HEK293 (cell line): Measurements from ENCODE around the gene TPSG1.
"Not testable (repeated sequence)": the region's sequence is repeated elsewhere in the genome, so short reads cannot be mapped to it uniquely, and the experiment has no call there.

Experiments used
- CTCF ChIA-PET: fragments of 350-600 bp; formaldehyde crosslinking; extraction: SDS; loops from one replicate; lab custom pipeline; 2021; ENCODE audit warnings: antibody characterized with exemption; lab: Yijun Ruan, JAX
- POLR2A ChIA-PET: fragments of 300-600 bp; formaldehyde crosslinking; extraction: SDS; loops from one replicate; lab custom pipeline; 2020; ENCODE audit warnings: antibody characterized with exemption, inconsistent platforms; lab: Yijun Ruan, JAX
- H3K27ac ChIP-seq: fragments of 200-500 bp; sonication (Bioruptor generic); 2 replicates; pipeline ENCODE4 v1.5.1; 2014; ENCODE audit warnings: low read depth, low read length, control low read depth, inconsistent platforms; ENCODE audit errors: extremely low read depth
- H3K36me3 ChIP-seq, 2 experiments: fragments of 200-500 bp in 1 of 2; sonication (Bioruptor generic) in 1 of 2; 1 replicate in 1 of 2; 2 replicates in 1 of 2; pipeline ENCODE4 v1.5.1; 2014 to 2017; ENCODE audit warnings: inconsistent platforms in 2 of 2, low read length in 2 of 2; ENCODE audit not compliant: control insufficient read depth in 2 of 2, insufficient read depth in 1 of 2
- H3K4me1 ChIP-seq: fragments of 200-500 bp; sonication (Bioruptor generic); 2 replicates; pipeline ENCODE4 v1.5.1; 2014; ENCODE audit warnings: mild to moderate bottlenecking, low read length, inconsistent platforms; ENCODE audit not compliant: control insufficient read depth, insufficient read depth
- H3K4me3 ChIP-seq: 2 replicates; pipeline ENCODE4 v1.5.1; 2011; ENCODE audit warnings: low read depth, mild to moderate bottlenecking, control low read depth, low read length, moderate library complexity
- H3K9me3 ChIP-seq: fragments of 200-500 bp; sonication (Bioruptor generic); 2 replicates; pipeline ENCODE4 v1.5.1; 2014; ENCODE audit warnings: low read depth, low read length, inconsistent platforms; ENCODE audit not compliant: control insufficient read depth, insufficient read depth
- EGR2 ChIP-seq: fragments of 450-650 bp; formaldehyde crosslinking; IDR thresholded peaks from 2 replicates; pipeline ENCODE4 v1.5.1; 2016; ENCODE audit warnings: low read depth, missing biosample characterization, missing genetic modification characterization
- IKZF3 ChIP-seq: fragments of 450-650 bp; IDR thresholded peaks from 2 replicates; pipeline ENCODE4 v1.5.0; 2018; ENCODE audit warnings: missing biosample characterization, mild to moderate bottlenecking, missing genetic modification characterization, moderate library complexity
- KLF1 ChIP-seq: fragments of 450-650 bp; formaldehyde crosslinking; IDR thresholded peaks from 2 replicates; pipeline ENCODE4 v1.5.1; 2016; ENCODE audit warnings: missing biosample characterization, missing genetic modification characterization
- KLF10 ChIP-seq: fragments of 450-650 bp; IDR thresholded peaks from 2 replicates; pipeline ENCODE4 v1.5.1; 2018; ENCODE audit warnings: missing biosample characterization, mild to moderate bottlenecking, missing genetic modification characterization
- KLF8 ChIP-seq: fragments of 450-650 bp; formaldehyde crosslinking; IDR thresholded peaks from 2 replicates; pipeline ENCODE4 v1.5.1; 2016; ENCODE audit warnings: missing biosample characterization, missing genetic modification characterization
- MZF1 ChIP-seq: fragments of 450-650 bp; formaldehyde crosslinking; IDR thresholded peaks from 2 replicates; pipeline ENCODE4 v1.5.1; 2017; ENCODE audit warnings: missing biosample characterization, missing genetic modification characterization, borderline replicate concordance
- YY1 ChIP-seq: fragments of 450-650 bp; formaldehyde crosslinking; IDR thresholded peaks from 2 replicates; pipeline ENCODE4 v1.5.1; 2018; ENCODE audit warnings: missing biosample characterization, missing genetic modification characterization
- ZBTB48 ChIP-seq: fragments of 450-650 bp; formaldehyde crosslinking; IDR thresholded peaks from 2 replicates; pipeline ENCODE4 v1.5.1; 2016; ENCODE audit warnings: missing biosample characterization, missing genetic modification characterization
- ZNF114 ChIP-seq: fragments of 450-650 bp; formaldehyde crosslinking; IDR thresholded peaks from 2 replicates; pipeline ENCODE4 v1.5.0; 2017; ENCODE audit warnings: missing biosample characterization, missing genetic modification characterization
- ZNF248 ChIP-seq: fragments of 450-650 bp; formaldehyde crosslinking; IDR thresholded peaks from 2 replicates; pipeline ENCODE4 v1.5.1; 2017; ENCODE audit warnings: missing biosample characterization, missing genetic modification characterization
- ZNF37A ChIP-seq: fragments of 450-650 bp; IDR thresholded peaks from 2 replicates; pipeline ENCODE4 v1.5.1; 2018; ENCODE audit warnings: missing biosample characterization, missing genetic modification characterization
- ZNF416 ChIP-seq: fragments of 450-650 bp; formaldehyde crosslinking; IDR thresholded peaks from 2 replicates; pipeline ENCODE4 v1.5.1; 2016; ENCODE audit warnings: missing biosample characterization, missing genetic modification characterization
- ZNF549 ChIP-seq: fragments of 450-650 bp; IDR thresholded peaks from 2 replicates; pipeline ENCODE4 v1.5.1; 2018; ENCODE audit warnings: missing biosample characterization, missing genetic modification characterization, mild to moderate bottlenecking, inconsistent platforms, moderate library complexity
- ZNF558 ChIP-seq: fragments of 450-650 bp; formaldehyde crosslinking; IDR thresholded peaks from 2 replicates; pipeline ENCODE4 v1.5.1; 2016; ENCODE audit warnings: missing biosample characterization, missing genetic modification characterization
- ZNF585B ChIP-seq: fragments of 450-650 bp; formaldehyde crosslinking; IDR thresholded peaks from 2 replicates; pipeline ENCODE4 v1.5.1; 2016; ENCODE audit warnings: missing biosample characterization, missing genetic modification characterization
- ZNF843 ChIP-seq: fragments of 450-650 bp; formaldehyde crosslinking; IDR thresholded peaks from 2 replicates; pipeline ENCODE4 v1.5.1; 2016; ENCODE audit warnings: missing biosample characterization, missing genetic modification characterization
- TF ChIP-seq, protein P1 (sequence below): fragments of 450-650 bp; formaldehyde crosslinking; IDR thresholded peaks from 2 replicates; pipeline ENCODE4 v1.5.1; 2016; ENCODE audit warnings: missing biosample characterization, missing genetic modification characterization, low read depth
- TF ChIP-seq, protein P2 (sequence below): fragments of 450-650 bp; formaldehyde crosslinking; IDR thresholded peaks from 2 replicates; pipeline ENCODE4 v1.5.1; 2016; ENCODE audit warnings: missing biosample characterization, missing genetic modification characterization
- TF ChIP-seq, protein P3 (sequence below): fragments of 450-650 bp; formaldehyde crosslinking; IDR thresholded peaks from 2 replicates; pipeline ENCODE4 v1.5.1; 2016; ENCODE audit warnings: missing biosample characterization, missing genetic modification characterization
- TF ChIP-seq, protein P4 (sequence below): sonication (generic); formaldehyde crosslinking; IDR thresholded peaks from 2 replicates; pipeline ENCODE4 v1.8.1; 2022; ENCODE audit warnings: mild to moderate bottlenecking, moderate library complexity, missing genetic modification reagents
- TF ChIP-seq, protein P5 (sequence below): fragments of 450-650 bp; formaldehyde crosslinking; IDR thresholded peaks from 2 replicates; pipeline ENCODE4 v1.5.1; 2016; ENCODE audit warnings: missing biosample characterization, missing genetic modification characterization
- TF ChIP-seq, protein P6 (sequence below): fragments of 450-650 bp; formaldehyde crosslinking; IDR thresholded peaks from 2 replicates; pipeline ENCODE4 v1.5.1; 2016; ENCODE audit warnings: missing biosample characterization, missing genetic modification characterization, borderline replicate concordance

TPSG1 gene

DNA sequence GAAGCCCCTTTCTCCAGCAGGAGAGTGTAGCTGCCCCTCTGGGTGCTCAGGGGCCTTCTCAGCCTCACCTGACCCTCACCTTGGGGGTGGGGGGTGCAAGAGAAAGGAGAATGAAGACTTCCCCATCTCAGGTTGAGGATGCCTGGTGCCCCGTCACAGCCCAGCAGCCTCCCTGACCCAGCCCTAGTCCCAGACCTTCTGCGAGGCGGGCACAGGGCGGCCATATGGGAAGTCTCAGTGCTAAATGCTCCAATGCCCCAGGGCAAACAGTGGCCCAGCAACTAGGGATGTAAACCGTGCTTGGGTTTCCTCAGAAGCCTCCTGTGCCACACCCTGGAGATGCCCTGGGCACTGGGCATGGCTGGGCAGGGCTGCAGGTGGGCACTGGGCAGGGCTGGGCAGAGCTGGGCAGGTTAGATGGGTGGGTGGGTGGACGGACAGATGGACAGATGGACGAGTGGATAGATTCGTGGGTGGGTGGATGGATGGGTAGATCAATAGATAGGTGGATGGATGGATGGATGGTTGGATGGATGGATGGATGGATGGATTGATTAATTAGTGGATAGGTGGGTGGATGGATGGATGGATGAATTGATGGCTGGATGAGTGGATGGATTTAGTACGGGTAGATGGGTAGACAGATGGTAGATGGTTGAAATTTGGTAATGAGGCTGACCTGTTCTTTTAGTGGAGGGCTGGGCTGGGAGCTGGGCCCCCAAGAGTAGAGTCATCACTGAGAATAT, 47.6 kb upstream of the TPSG1 start (continued):
- TF ChIP-seq KLF1 (tag by site-specific recombination) (peak; percentile 43; the same call in 1 of the 2 replicates), EGR2 (tag by site-specific recombination) (peak; percentile 51; the same call in 1 of the 2 replicates), ZNF585B (tag by site-specific recombination) (no peak)
- TF ChIP-seq, protein P1, sequence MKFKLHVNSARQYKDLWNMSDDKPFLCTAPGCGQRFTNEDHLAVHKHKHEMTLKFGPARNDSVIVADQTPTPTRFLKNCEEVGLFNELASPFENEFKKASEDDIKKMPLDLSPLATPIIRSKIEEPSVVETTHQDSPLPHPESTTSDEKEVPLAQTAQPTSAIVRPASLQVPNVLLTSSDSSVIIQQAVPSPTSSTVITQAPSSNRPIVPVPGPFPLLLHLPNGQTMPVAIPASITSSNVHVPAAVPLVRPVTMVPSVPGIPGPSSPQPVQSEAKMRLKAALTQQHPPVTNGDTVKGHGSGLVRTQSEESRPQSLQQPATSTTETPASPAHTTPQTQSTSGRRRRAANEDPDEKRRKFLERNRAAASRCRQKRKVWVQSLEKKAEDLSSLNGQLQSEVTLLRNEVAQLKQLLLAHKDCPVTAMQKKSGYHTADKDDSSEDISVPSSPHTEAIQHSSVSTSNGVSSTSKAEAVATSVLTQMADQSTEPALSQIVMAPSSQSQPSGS (tag by site-specific recombination), result no peak
- TF ChIP-seq, all 188 proteins: peak for 22

DNA sequence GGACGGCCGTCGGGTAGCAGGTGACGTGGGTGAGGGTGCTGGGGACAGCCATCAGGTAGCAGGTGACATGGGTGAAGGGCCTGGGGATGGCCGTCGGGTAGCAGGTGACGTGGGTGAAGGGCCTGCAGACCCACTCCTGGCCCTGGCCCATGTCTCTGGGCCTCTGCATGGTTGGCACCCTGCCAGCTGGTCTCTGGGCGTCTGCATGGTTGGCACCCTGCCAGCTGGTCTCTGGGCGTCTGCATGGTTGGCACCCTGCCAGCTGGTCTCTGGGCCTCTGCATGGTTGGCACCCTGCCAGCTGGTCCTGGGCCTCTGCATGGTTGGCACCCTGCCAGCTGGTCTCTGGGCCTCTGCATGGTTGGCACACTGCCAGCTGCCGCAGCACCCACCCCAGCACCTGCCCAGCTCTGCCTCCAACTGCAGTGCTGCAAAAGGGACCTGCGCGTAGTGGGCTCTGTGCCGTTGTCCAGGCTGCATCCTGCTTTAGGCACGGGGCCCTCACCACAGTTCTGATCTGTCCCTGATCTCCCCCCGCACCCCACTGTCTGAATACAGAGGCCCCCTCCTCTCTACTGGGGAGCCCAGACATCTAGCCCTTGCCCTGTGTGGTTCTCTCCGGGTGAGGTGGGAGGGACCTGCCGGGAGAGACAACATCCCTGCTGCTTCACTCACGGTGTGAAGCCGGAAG, 46.8 kb upstream of the TPSG1 start:
- H3K36me3 ChIP-seq, H3K4me3 ChIP-seq, H3K9me3 ChIP-seq, POLR2A ChIA-PET: not testable (repeated sequence)
- H3K4me1 ChIP-seq, result peaks cover 12% of the 10 kb centered on the region
- peak overlapping the region; percentile 58; the same call in 1 of the 2 replicates for H3K27ac ChIP-seq
- CTCF ChIA-PET, result interaction anchor here (0.7 kb wide), 1 partner anchor 1550 kb away, joined by 3 read pairs; no protein-coding TSS in a partner anchor
- TF ChIP-seq, protein P2, sequence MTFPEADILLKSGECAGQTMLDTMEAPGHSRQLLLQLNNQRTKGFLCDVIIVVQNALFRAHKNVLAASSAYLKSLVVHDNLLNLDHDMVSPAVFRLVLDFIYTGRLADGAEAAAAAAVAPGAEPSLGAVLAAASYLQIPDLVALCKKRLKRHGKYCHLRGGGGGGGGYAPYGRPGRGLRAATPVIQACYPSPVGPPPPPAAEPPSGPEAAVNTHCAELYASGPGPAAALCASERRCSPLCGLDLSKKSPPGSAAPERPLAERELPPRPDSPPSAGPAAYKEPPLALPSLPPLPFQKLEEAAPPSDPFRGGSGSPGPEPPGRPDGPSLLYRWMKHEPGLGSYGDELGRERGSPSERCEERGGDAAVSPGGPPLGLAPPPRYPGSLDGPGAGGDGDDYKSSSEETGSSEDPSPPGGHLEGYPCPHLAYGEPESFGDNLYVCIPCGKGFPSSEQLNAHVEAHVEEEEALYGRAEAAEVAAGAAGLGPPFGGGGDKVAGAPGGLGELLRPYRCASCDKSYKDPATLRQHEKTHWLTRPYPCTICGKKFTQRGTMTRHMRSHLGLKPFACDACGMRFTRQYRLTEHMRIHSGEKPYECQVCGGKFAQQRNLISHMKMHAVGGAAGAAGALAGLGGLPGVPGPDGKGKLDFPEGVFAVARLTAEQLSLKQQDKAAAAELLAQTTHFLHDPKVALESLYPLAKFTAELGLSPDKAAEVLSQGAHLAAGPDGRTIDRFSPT (tag by site-specific recombination), result peak; percentile 89
- peak; percentile 98 for TF ChIP-seq ZNF549 (tag by site-specific recombination)
- TF ChIP-seq, protein P3, sequence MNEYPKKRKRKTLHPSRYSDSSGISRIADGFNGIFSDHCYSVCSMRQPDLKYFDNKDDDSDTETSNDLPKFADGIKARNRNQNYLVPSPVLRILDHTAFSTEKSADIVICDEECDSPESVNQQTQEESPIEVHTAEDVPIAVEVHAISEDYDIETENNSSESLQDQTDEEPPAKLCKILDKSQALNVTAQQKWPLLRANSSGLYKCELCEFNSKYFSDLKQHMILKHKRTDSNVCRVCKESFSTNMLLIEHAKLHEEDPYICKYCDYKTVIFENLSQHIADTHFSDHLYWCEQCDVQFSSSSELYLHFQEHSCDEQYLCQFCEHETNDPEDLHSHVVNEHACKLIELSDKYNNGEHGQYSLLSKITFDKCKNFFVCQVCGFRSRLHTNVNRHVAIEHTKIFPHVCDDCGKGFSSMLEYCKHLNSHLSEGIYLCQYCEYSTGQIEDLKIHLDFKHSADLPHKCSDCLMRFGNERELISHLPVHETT (tag by site-specific recombination), result 0 out of 2 replicates have a peak, but pooled peaks have one; percentile 42
- peak; percentile 98 for TF ChIP-seq KLF10
- TF ChIP-seq KLF8 (tag by site-specific recombination), result peak; percentile 45; the same call in 1 of the 2 replicates
- TF ChIP-seq EGR2 (tag by site-specific recombination), result peak; percentile 57; the same call in 1 of the 2 replicates
- TF ChIP-seq, protein P4, sequence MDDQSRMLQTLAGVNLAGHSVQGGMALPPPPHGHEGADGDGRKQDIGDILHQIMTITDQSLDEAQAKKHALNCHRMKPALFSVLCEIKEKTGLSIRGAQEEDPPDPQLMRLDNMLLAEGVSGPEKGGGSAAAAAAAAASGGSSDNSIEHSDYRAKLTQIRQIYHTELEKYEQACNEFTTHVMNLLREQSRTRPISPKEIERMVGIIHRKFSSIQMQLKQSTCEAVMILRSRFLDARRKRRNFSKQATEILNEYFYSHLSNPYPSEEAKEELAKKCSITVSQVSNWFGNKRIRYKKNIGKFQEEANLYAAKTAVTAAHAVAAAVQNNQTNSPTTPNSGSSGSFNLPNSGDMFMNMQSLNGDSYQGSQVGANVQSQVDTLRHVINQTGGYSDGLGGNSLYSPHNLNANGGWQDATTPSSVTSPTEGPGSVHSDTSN, result 0 out of 2 replicates have a peak, but pooled peaks have one; percentile 53
- TF ChIP-seq ZNF416 (tag by site-specific recombination), result peak; percentile 29; the same call in 1 of the 2 replicates
- 0 out of 2 replicates have a peak, but pooled peaks have one; percentile 67 for TF ChIP-seq ZNF558 (tag by site-specific recombination)
- TF ChIP-seq, protein P5, sequence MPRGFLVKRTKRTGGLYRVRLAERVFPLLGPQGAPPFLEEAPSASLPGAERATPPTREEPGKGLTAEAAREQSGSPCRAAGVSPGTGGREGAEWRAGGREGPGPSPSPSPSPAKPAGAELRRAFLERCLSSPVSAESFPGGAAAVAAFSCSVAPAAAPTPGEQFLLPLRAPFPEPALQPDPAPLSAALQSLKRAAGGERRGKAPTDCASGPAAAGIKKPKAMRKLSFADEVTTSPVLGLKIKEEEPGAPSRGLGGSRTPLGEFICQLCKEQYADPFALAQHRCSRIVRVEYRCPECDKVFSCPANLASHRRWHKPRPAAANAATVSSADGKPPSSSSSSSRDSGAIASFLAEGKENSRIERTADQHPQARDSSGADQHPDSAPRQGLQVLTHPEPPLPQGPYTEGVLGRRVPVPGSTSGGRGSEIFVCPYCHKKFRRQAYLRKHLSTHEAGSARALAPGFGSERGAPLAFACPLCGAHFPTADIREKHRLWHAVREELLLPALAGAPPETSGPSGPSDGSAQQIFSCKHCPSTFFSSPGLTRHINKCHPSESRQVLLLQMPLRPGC (tag by site-specific recombination), result peak; percentile 59
- TF ChIP-seq MZF1, result 0 out of 2 replicates have a peak, but pooled peaks have one; percentile 80
- peak; percentile 40; the same call in 1 of the 2 replicates for TF ChIP-seq ZBTB48 (tag by site-specific recombination)
- TF ChIP-seq ZNF114 (tag by site-specific recombination), result peak; percentile 100
- peak; percentile 100 for TF ChIP-seq ZNF248 (tag by site-specific recombination)
- TF ChIP-seq IKZF3, result peak; percentile 89
- peak; percentile 71; the same call in 1 of the 2 replicates for TF ChIP-seq YY1
- peak; percentile 97 for TF ChIP-seq ZNF37A
- TF ChIP-seq ZNF843 (tag by site-specific recombination), result peak; percentile 54
- TF ChIP-seq, protein P6, sequence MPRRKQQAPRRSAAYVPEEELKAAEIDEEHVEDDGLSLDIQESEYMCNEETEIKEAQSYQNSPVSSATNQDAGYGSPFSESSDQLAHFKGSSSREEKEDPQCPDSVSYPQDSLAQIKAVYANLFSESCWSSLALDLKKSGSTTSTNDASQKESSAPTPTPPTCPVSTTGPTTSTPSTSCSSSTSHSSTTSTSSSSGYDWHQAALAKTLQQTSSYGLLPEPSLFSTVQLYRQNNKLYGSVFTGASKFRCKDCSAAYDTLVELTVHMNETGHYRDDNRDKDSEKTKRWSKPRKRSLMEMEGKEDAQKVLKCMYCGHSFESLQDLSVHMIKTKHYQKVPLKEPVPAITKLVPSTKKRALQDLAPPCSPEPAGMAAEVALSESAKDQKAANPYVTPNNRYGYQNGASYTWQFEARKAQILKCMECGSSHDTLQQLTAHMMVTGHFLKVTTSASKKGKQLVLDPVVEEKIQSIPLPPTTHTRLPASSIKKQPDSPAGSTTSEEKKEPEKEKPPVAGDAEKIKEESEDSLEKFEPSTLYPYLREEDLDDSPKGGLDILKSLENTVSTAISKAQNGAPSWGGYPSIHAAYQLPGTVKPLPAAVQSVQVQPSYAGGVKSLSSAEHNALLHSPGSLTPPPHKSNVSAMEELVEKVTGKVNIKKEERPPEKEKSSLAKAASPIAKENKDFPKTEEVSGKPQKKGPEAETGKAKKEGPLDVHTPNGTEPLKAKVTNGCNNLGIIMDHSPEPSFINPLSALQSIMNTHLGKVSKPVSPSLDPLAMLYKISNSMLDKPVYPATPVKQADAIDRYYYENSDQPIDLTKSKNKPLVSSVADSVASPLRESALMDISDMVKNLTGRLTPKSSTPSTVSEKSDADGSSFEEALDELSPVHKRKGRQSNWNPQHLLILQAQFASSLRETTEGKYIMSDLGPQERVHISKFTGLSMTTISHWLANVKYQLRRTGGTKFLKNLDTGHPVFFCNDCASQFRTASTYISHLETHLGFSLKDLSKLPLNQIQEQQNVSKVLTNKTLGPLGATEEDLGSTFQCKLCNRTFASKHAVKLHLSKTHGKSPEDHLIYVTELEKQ (tag by site-specific recombination), result peak; percentile 68; the same call in 1 of the 2 replicates
